Nephron progenitor cell (in vitro differentiated cells): ENCODE data around the gene TRIO.

Experiments
- DNase-seq: peaks from one replicate; pipeline ENCODE4 v3.0.0; 2021
- H3K27ac Mint-ChIP-seq: 2 replicates; pipeline ENCODE4 v1.8.0; 2021; ENCODE audit warnings: mild to moderate bottlenecking, moderate library complexity, mixed read lengths
- H3K27me3 Mint-ChIP-seq: 2 replicates; pipeline ENCODE4 v1.8.0; 2021; ENCODE audit warnings: mild to moderate bottlenecking, low read depth, mixed read lengths; ENCODE audit not compliant: poor library complexity
- H3K36me3 Mint-ChIP-seq: 2 replicates; pipeline ENCODE4 v1.8.0; 2021; ENCODE audit warnings: low read depth, mixed read lengths
- H3K4me1 Mint-ChIP-seq: 2 replicates; pipeline ENCODE4 v1.8.0; 2021; ENCODE audit warnings: mixed read lengths
- H3K4me3 Mint-ChIP-seq: 2 replicates; pipeline ENCODE4 v1.8.0; 2021; ENCODE audit warnings: mild to moderate bottlenecking, moderate library complexity, mixed read lengths
- H3K9me3 Mint-ChIP-seq: 2 replicates; pipeline ENCODE4 v1.8.0; 2021; ENCODE audit warnings: mild to moderate bottlenecking, moderate library complexity, mixed read lengths
- TF ChIP-seq, protein P1 (sequence below): fragments of 200-600 bp; sonication (generic); IDR thresholded peaks from 2 replicates; pipeline ENCODE4 v1.5.0; 2021; ENCODE audit warnings: antibody characterized with exemption

Gene TRIO

DNA sequence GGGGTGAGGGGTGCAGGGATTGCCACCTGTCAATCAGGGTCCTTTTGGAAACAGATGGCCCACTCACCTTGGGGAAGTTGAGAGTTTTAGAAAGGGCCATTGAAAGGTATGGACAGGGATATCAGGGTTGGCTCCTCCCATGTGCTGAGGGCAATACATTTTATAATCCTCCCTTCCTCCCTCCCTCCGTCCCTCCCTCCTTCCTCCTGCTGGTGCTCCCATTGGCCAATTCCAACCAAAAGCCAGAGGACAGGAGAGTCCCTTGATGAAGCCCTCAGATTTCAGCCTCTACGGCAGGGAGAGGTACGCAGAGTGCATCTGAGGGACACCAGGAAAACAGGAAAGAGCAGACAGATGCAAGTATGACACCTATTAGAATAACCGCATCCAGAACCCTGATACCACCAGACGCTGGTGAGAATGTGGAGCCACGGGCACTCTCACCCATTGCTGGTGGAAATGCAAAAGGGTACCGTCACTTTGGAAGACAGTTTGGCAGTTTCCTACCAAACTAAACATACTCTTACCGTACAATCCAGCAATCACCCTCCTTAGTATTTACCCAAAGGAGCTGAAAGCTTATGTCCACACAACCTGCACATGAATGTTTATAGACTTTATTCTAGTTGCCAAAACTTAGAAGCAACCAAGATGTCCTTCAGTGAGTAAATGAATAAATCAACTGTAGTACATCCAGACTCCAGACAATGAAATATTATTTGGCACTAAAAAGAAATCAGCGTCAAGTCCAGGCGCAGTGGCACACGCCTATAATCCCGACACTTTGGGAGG is 380.3 kb downstream of the TRIO start:
- H3K4me3 Mint-ChIP-seq, result no peak overlapping the region
- no peak overlapping the region for H3K27ac Mint-ChIP-seq
- H3K4me1 Mint-ChIP-seq, result peaks cover 5% of the 10 kb centered on the region
- DNase-seq, result no peak
- peaks cover 13% of the 10 kb centered on the region for H3K27me3 Mint-ChIP-seq
- TF ChIP-seq, protein P1, sequence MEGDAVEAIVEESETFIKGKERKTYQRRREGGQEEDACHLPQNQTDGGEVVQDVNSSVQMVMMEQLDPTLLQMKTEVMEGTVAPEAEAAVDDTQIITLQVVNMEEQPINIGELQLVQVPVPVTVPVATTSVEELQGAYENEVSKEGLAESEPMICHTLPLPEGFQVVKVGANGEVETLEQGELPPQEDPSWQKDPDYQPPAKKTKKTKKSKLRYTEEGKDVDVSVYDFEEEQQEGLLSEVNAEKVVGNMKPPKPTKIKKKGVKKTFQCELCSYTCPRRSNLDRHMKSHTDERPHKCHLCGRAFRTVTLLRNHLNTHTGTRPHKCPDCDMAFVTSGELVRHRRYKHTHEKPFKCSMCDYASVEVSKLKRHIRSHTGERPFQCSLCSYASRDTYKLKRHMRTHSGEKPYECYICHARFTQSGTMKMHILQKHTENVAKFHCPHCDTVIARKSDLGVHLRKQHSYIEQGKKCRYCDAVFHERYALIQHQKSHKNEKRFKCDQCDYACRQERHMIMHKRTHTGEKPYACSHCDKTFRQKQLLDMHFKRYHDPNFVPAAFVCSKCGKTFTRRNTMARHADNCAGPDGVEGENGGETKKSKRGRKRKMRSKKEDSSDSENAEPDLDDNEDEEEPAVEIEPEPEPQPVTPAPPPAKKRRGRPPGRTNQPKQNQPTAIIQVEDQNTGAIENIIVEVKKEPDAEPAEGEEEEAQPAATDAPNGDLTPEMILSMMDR, result no peak
- H3K9me3 Mint-ChIP-seq, result no peaks in the 10 kb centered on the region
- H3K36me3 Mint-ChIP-seq, result no peaks in the 10 kb centered on the region

DNA sequence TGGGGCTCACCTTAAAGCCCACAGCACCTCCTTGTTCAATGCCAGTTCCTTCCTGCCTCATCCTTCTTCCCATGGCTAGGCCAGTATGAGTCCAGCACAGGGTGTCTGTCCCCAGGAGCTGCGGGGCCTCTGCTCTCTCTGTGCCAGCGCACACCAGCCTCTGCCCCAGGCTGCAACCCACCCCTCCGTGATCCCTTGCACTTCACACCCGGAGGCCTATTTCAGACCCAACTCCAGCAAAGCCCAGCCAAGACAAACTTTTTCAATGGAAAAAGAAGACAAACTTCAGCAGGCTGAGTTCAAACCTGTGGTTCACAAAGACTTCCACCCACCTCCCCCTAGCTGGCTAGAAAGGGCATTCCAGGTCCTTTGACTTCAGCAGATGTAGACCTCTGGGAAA is 382.3 kb downstream of the TRIO start:
- Mint-ChIP-seq H3K4me1 (peaks cover 5% of the 10 kb centered on the region), H3K4me3 (no peak overlapping the region), H3K36me3 (no peaks in the 10 kb centered on the region), H3K27ac (no peak overlapping the region), H3K27me3 (peaks cover 13% of the 10 kb centered on the region), H3K9me3 (no peaks in the 10 kb centered on the region)
- TF ChIP-seq, protein P1, result no peak
- no peak for DNase-seq

DNA sequence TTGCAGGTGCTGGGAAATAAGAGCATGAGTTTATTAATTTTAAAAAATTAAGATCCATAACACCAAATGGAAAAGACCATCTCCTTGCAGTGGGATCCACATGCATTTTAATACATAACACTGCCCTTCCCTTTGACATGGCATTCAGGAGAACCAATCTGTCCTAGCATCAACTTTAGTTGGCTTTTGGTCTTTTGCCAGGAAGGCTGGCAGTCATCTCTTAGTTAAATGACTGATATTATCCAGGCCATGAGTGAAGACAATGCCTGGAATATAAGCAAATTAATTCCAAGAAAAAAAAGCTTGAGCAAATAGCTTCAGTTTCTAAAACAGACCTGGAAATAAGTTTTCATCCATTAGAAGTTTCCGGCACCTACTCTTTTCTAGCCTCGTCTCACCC is 383.4 kb downstream of the TRIO start:
- H3K4me1 Mint-ChIP-seq, result peaks cover 13% of the 10 kb centered on the region
- no peak for DNase-seq
- no peak overlapping the region for H3K4me3 Mint-ChIP-seq
- H3K9me3 Mint-ChIP-seq, result no peaks in the 10 kb centered on the region
- TF ChIP-seq, protein P1, result no peak
- H3K27ac Mint-ChIP-seq, result no peak overlapping the region
- H3K36me3 Mint-ChIP-seq, result no peaks in the 10 kb centered on the region
- peaks cover 16% of the 10 kb centered on the region for H3K27me3 Mint-ChIP-seq

DNA sequence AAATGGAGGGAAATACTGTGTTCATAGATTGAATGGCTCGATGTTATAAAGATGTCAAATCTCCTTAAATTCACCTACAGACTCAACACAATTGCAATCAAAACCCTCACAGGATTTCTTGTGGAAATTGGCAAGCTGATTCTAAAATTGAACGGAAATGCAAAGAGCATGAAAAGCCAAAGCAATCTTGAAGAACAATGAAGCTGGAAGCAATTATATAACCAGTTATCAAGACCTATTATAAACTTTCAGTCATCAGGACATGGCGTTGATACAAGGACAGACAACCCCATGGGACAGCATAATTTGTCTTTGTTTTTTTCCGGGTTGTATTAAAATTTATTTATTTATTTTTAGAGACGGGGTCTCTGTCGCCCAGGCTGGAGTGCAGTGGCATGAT is 385.0 kb downstream of the TRIO start:
- TF ChIP-seq, protein P1, result no peak
- H3K9me3 Mint-ChIP-seq, result no peaks in the 10 kb centered on the region

DNA sequence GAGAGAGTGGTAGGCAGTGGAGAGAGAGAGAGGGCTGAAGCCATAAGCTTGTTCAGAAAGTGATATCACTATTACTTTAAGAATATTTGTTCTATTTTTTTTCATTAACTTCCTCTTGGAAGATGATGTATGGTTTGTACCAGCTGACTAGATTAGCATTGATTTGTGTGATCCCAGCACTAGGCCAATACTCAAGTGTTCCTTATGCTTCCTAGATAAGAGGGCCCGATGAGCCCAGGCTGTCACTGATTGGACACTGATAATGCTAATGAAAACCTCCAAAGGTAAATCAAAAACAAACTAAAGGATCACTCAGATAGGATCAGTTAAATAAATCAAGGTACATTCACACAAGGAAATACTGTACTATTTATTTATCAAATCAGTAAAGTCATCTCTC is 385.8 kb downstream of the TRIO start:
- Mint-ChIP-seq H3K9me3 (peaks cover 4% of the 10 kb centered on the region), H3K27me3 (peaks cover 13% of the 10 kb centered on the region), H3K4me1 (peaks cover 13% of the 10 kb centered on the region), H3K36me3 (no peaks in the 10 kb centered on the region), H3K4me3 (no peak overlapping the region), H3K27ac (peak overlapping the region; percentile 55)
- no peak for DNase-seq
- TF ChIP-seq, protein P1, result no peak

More for the DNA sequence above, 385.0 kb downstream of the TRIO start:
- no peaks in the 10 kb centered on the region for H3K36me3 Mint-ChIP-seq
- H3K4me1 Mint-ChIP-seq, result peaks cover 13% of the 10 kb centered on the region
- peaks cover 16% of the 10 kb centered on the region for H3K27me3 Mint-ChIP-seq
- DNase-seq, result no peak
- no peak overlapping the region for H3K4me3 Mint-ChIP-seq
- H3K27ac Mint-ChIP-seq, result no peak overlapping the region

DNA sequence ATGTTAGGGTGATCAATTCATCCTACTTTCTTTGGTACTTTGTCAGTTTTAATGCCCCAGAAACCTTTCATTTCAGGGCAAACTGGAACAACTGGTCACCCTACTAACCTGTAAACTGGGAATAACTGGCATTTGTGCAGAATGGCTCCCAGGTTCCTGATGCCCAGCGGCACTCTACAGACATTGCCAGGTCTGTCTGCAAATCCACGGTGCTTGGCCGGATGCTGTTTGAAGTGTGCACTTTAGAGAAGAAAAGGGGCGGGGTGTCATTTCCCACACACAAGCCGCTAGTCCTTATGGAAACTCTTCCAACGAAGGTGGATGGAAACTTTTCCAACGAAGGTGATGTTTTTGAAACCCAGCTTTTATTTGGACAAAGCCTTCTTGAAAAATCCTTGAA is 388.5 kb downstream of the TRIO start:
- TF ChIP-seq, protein P1, result no peak
- Mint-ChIP-seq H3K4me3 (no peak overlapping the region), H3K36me3 (no peaks in the 10 kb centered on the region), H3K4me1 (peaks cover 19% of the 10 kb centered on the region), H3K27me3 (peaks cover 3% of the 10 kb centered on the region), H3K27ac (no peak overlapping the region), H3K9me3 (peaks cover 4% of the 10 kb centered on the region)
- DNase-seq, result no peak
